Uterus (tissue), 4 donors: ENCODE results near the gene PSMD2. TPM values are rescaled to one million over a fixed set of nuclear protein-coding genes. Genes with fewer than 3 reads are reported as not detected.

Experiments
- DNase-seq, 2 donors: peaks; one replicate each; pipeline ENCODE4 v3.0.0-alpha.2; 2019 to 2020
- H3K27ac ChIP-seq, 2 donors: fragments of 200-600 bp; sonication (generic); 1 replicate in 1 of 2; 2 replicates in 1 of 2; pipeline ENCODE4 v1.5.1; 2016 to 2018
- H3K27me3 ChIP-seq, 2 donors: fragments of 200-600 bp; sonication (generic); one replicate each; pipeline ENCODE4 v1.5.1; 2018 to 2019; ENCODE audit warnings: control low read depth in 1 of 2
- H3K36me3 ChIP-seq, 2 donors: fragments of 200-600 bp; sonication (generic); one replicate each; pipeline ENCODE4 v1.5.1; 2019; ENCODE audit warnings: control low read depth in 1 of 2
- H3K4me1 ChIP-seq, 2 donors: fragments of 200-600 bp; sonication (generic); one replicate each; pipeline ENCODE4 v1.5.1; 2018 to 2019; ENCODE audit warnings: control low read depth in 1 of 2
- H3K4me3 ChIP-seq, 2 donors: fragments of 200-600 bp; sonication (generic); 1 replicate in 1 of 2; 2 replicates in 1 of 2; pipeline ENCODE4 v1.5.1; 2018 to 2019; ENCODE audit warnings: mild to moderate bottlenecking in 1 of 2
- H3K9me3 ChIP-seq, 2 donors: fragments of 200-600 bp; sonication (generic); one replicate each; pipeline ENCODE4 v1.5.1; 2019; ENCODE audit warnings: control low read depth in 1 of 2
- CTCF ChIP-seq, 4 experiments: fragments of 200-600 bp in 2 of 4; fragments of 450-650 bp in 2 of 4; sonication (generic) in 2 of 4; IDR thresholded peaks; one replicate each; pipeline ENCODE4 v1.5.1; 2016 to 2019; ENCODE audit warnings: antibody characterized with exemption in 4 of 4, mild to moderate bottlenecking in 2 of 4, moderate library complexity in 1 of 4
- POLR2A ChIP-seq, 2 donors: fragments of 450-650 bp; IDR thresholded peaks; one replicate each; pipeline ENCODE4 v1.6.1; 2016; ENCODE audit warnings: antibody characterized with exemption in 2 of 2, mild to moderate bottlenecking in 1 of 2, moderate library complexity in 1 of 2
- intact Hi-C: fragments of 100-400 bp; cut with DNase I; formaldehyde crosslinking; loops from one replicate; pipeline ENCODE4 v1.15.1; 2023; ENCODE audit warnings: low total_unique reads
- total RNA-seq, 4 donors: library from RNA; depleted of rRNA in 3 of 4; stranded (reverse); fragments of >200 nt in 3 of 4; gene quantifications; one replicate each; pipeline versions ENCODE4 v1.1.0 to v1.2.4, GENCODE V29; 2014 to 2023
- donor health status: DM: yes; HTN: yes; CAD: no.

Gene PSMD2
- total RNA-seq, 4 donors from 2014 or later: 117 to 275 (median 147) TPM

GRCh38 chr3:184295771-184296170 is 3.3 kb upstream of the PSMD2 start:
- H3K4me3 ChIP-seq: no peak overlapping the region
- no peaks in the 10 kb centered on the region for H3K36me3 ChIP-seq
- H3K9me3 ChIP-seq: no peaks in the 10 kb centered on the region
- no peaks in the 10 kb centered on the region for H3K27me3 ChIP-seq
- H3K27ac ChIP-seq: no peak overlapping the region
- no peak for TF ChIP-seq POLR2A (IDR thresholded peaks at IDR 0.05)
- TF ChIP-seq CTCF (IDR thresholded peaks at IDR 0.05): no peak
- peaks cover 0 to 5% of the 10 kb centered on the region in 2 donors for H3K4me1 ChIP-seq
- intact Hi-C loops: no loop called here
- no peak for DNase-seq

- H3K27ac ChIP-seq: no peak overlapping the region
- H3K9me3 ChIP-seq: no peaks in the 10 kb centered on the region
- DNase-seq: no peak
- H3K27me3 ChIP-seq: no peaks in the 10 kb centered on the region
- no peak for TF ChIP-seq CTCF (IDR thresholded peaks at IDR 0.05)
- no peak for TF ChIP-seq POLR2A (IDR thresholded peaks at IDR 0.05)
- peaks cover 0 to 5% of the 10 kb centered on the region in 2 donors for H3K4me1 ChIP-seq
- intact Hi-C loops: no loop called here
- no peaks in the 10 kb centered on the region for H3K36me3 ChIP-seq
- no peak overlapping the region for H3K4me3 ChIP-seq
Observed at GRCh38 chr3:184296616-184297015, 2.4 kb upstream of the PSMD2 start.

GRCh38 chr3:184299488-184300377 is 692 bp downstream of the PSMD2 start:
- peak overlapping the region; percentile 82 to 94 for H3K4me3 ChIP-seq
- peaks cover 0 to 5% of the 10 kb centered on the region in 2 donors for H3K4me1 ChIP-seq
- no peaks in the 10 kb centered on the region for H3K36me3 ChIP-seq
- H3K9me3 ChIP-seq: no peaks in the 10 kb centered on the region
- no peaks in the 10 kb centered on the region for H3K27me3 ChIP-seq
- TF ChIP-seq POLR2A (IDR thresholded peaks at IDR 0.05): no peak
- no peak for TF ChIP-seq CTCF (IDR thresholded peaks at IDR 0.05)
- DNase-seq: no peak
- intact Hi-C loops: loop anchor here (5.0 kb wide), 1 partner anchor 53 kb away; no protein-coding TSS in a partner anchor
- H3K27ac ChIP-seq: peak overlapping the region; percentile 83 to 90

GRCh38 chr3:184300378-184300720 is 1.3 kb downstream of the PSMD2 start:
- Histone ChIP-seq H3K27me3 (no peaks in the 10 kb centered on the region), H3K27ac (no peak overlapping the region), H3K9me3 (no peaks in the 10 kb centered on the region), H3K36me3 (no peaks in the 10 kb centered on the region), H3K4me3 (no peak overlapping the region), H3K4me1 (peaks cover 0 to 5% of the 10 kb centered on the region in 2 donors)
- DNase-seq: no peak
- intact Hi-C loops: loop anchor here (5.0 kb wide), 1 partner anchor 52 kb away; no protein-coding TSS in a partner anchor
- TF ChIP-seq POLR2A (IDR thresholded peaks at IDR 0.05): no peak
- no peak for TF ChIP-seq CTCF (IDR thresholded peaks at IDR 0.05)

- no peaks in the 10 kb centered on the region for H3K4me1 ChIP-seq
- no peak for DNase-seq
- H3K4me3 ChIP-seq: no peak overlapping the region
- TF ChIP-seq POLR2A (IDR thresholded peaks at IDR 0.05) (no peak), CTCF (IDR thresholded peaks at IDR 0.05) (peak in 2 of 4 experiments; percentile 13 to 16)
- H3K27me3 ChIP-seq: no peaks in the 10 kb centered on the region
- intact Hi-C loops: no loop called here
- H3K9me3 ChIP-seq: no peaks in the 10 kb centered on the region
- H3K36me3 ChIP-seq: no peaks in the 10 kb centered on the region
- H3K27ac ChIP-seq: no peak overlapping the region
Observed at GRCh38 chr3:184305577-184305976, 6.5 kb downstream of the PSMD2 start.
